ENCODE measurements around the gene TNFRSF12A. TPM values are rescaled to one million over a fixed set of nuclear protein-coding genes. Genes with fewer than 3 reads are reported as not detected.
A peak's percentile ranks its signal among the peaks of the same experiment; 100 is the strongest.

Gene TNFRSF12A
- total and polyA plus RNA-seq, 2 of the 8 experiments (the other 6 are each of a cell fraction or from before 2014, with no cell fraction given): 81.0 to 82.5 TPM

GRCh38 chr16:3057181-3058138, 37.3 kb downstream of the TNFRSF12A start:
- Histone ChIP-seq H3K14ac (ENCODE audit: insufficient read length) (no peak overlapping the region), H2AFZ (ENCODE audit: low read length) (no peak overlapping the region), H3K27ac (ENCODE audit: low read depth, low read length) (no peak overlapping the region), H2BK12ac (ENCODE audit: low read depth, low read length) (no peak overlapping the region), H2BK120ac (replicated peaks; ENCODE audit: low read depth, low read length) (no peak overlapping the region), H2BK20ac (ENCODE audit: low read length) (no peak overlapping the region), H4K20me1 (replicated peaks in 1 of 2; ENCODE audit: control insufficient read depth in 1 of 2, insufficient read depth in 2 of 2, low read length in 2 of 2) (peaks cover 7% of the 10 kb centered on the region in 2 experiments), H3K9me3 (ENCODE audit: insufficient read depth in 2 of 2, low read depth in 1 of 2, low read length in 1 of 2) (no peaks in the 10 kb centered on the region), H3K4me3 (ENCODE audit: extremely low read depth in 1 of 4, insufficient read depth in 2 of 4, low read depth in 3 of 4, low read length in 4 of 4) (peak overlapping the region; percentile 39 to 86 (median 67)), H3K79me1 (ENCODE audit: low read depth, low read length) (no peaks in the 10 kb centered on the region), H2BK15ac (ENCODE audit: low read length) (no peak overlapping the region), H3K4ac (replicated peaks; ENCODE audit: insufficient read length, low read depth, low read length) (no peak overlapping the region), H3K4me2 (ENCODE audit: insufficient read depth in 1 of 2, low read depth in 2 of 2, low read length in 2 of 2) (peak overlapping the region; percentile 49 to 85), H2BK5ac (ENCODE audit: low read depth, low read length) (no peak overlapping the region), H2AK5ac (ENCODE audit: low read depth, low read length) (no peak overlapping the region), H4K91ac (replicated peaks; ENCODE audit: insufficient read length, low read length) (no peak overlapping the region), H3K18ac (ENCODE audit: extremely low read depth, low read length) (no peak overlapping the region), H3K9ac (replicated peaks in 1 of 4; ENCODE audit: extremely low read depth in 1 of 4, low read depth in 3 of 4, low read length in 3 of 4) (peak overlapping the region in 1 of 4 experiments; percentile 58; a peak in 1 of 7 replicates), H3K79me2 (ENCODE audit: control insufficient read depth in 1 of 2, insufficient read depth in 2 of 2, low read length in 2 of 2) (no peaks in the 10 kb centered on the region), H3K4me1 (replicated peaks in 1 of 4; ENCODE audit: control insufficient read depth in 3 of 4, insufficient read depth in 4 of 4, low read length in 3 of 4) (peaks cover 5 to 17% (median 6%) of the 10 kb centered on the region in 4 experiments; a peak in 6 of 7 replicates), H4K8ac (ENCODE audit: extremely low read depth, insufficient read depth, low read length) (no peak overlapping the region), H3K56ac (replicated peaks; ENCODE audit: insufficient read length, low read depth, low read length) (no peak overlapping the region), H4K5ac (ENCODE audit: insufficient read length, low read depth, low read length) (no peak overlapping the region), H3K23me2 (ENCODE audit: low read depth, low read length) (peaks cover 6% of the 10 kb centered on the region; the same call in 1 of the 2 replicates), H3K23ac (ENCODE audit: insufficient read length) (no peak overlapping the region), H3K27me3 (replicated peaks in 1 of 4; ENCODE audit: control insufficient read depth in 3 of 4, extremely low read depth in 1 of 4, insufficient read depth in 3 of 4, low read length in 3 of 4) (no peaks in the 10 kb centered on the region; a peak in 1 of 7 replicates), H3K36me3 (ENCODE audit: control insufficient read depth in 2 of 4, insufficient read depth in 4 of 4, low read length in 3 of 4) (no peaks in the 10 kb centered on the region; a peak in 1 of 8 replicates)
- ChIA-PET POLR2A (ENCODE audit: partially characterized antibody) (interaction anchor here (0.9 to 12.7 kb wide), 21 partner anchors 10 to 93 kb away, joined by 3 to 140 read pairs (median 6); partner anchors contain the start of genes CLDN6, HCFC1R1, MMP25 and THOC6), CTCF (ENCODE audit: partially characterized antibody) (interaction anchor here (0.7 to 8.3 kb wide), 21 partner anchors 10 to 85 kb away, joined by 3 to 88 read pairs (median 9); partner anchors contain the start of genes MMP25 and ZSCAN10)
- 94% methylated on average over 19 of the region's 22 CpGs; no CpG with 5 or more reads in 1 of the 2 experiments for WGBS, 2 experiments (ENCODE audit: extremely low coverage in 1 of 2, insufficient coverage in 1 of 2, insufficient read length in 1 of 2, insufficient replicate concordance in 2 of 2, low coverage in 1 of 2, low lambda C conversion rate in 2 of 2, missing lambda C conversion rate in 1 of 2)
- no peak for TF ChIP-seq TBP (IDR thresholded peaks at IDR 0.05; ENCODE audit: low read depth, low read length)
- TF ChIP-seq CBX8 (IDR thresholded peaks at IDR 0.05; ENCODE audit: borderline replicate concordance, low read depth, low read length): no peak
- TF ChIP-seq YY1 (IDR thresholded peaks at IDR 0.05; ENCODE audit: low read depth, low read length): no peak
- TF ChIP-seq EGR1 (IDR thresholded peaks at IDR 0.05; ENCODE audit: borderline replicate concordance, low read depth, low read length): no peak
- TF ChIP-seq EP300 (IDR thresholded peaks at IDR 0.05; ENCODE audit: borderline replicate concordance in 1 of 2, low read depth in 2 of 2, low read length in 2 of 2): no peak
- no peak for TF ChIP-seq SP1 (IDR thresholded peaks at IDR 0.05; ENCODE audit: low read depth, low read length)
- TF ChIP-seq GTF2F1 (IDR thresholded peaks at IDR 0.05; ENCODE audit: borderline replicate concordance, low read depth, low read length): no peak
- no peak for TF ChIP-seq JUN (IDR thresholded peaks at IDR 0.05; ENCODE audit: low read depth, low read length)
- TF ChIP-seq BACH1 (IDR thresholded peaks at IDR 0.05; ENCODE audit: low read length): no peak
- TF ChIP-seq RFX5 (IDR thresholded peaks at IDR 0.05; ENCODE audit: borderline replicate concordance, low read depth, low read length): no peak
- no peak for TF ChIP-seq CREB1 (IDR thresholded peaks at IDR 0.05)
- no peak for TF ChIP-seq KDM1A (IDR thresholded peaks at IDR 0.05; ENCODE audit: borderline replicate concordance, low read length)
- no peak for FAIRE-seq
- DNase-seq (ENCODE audit: low read depth in 1 of 2, low spot score in 2 of 2): no peak
